Measurements from ENCODE around the gene TRAM2.

The TRAM2 gene

DNA sequence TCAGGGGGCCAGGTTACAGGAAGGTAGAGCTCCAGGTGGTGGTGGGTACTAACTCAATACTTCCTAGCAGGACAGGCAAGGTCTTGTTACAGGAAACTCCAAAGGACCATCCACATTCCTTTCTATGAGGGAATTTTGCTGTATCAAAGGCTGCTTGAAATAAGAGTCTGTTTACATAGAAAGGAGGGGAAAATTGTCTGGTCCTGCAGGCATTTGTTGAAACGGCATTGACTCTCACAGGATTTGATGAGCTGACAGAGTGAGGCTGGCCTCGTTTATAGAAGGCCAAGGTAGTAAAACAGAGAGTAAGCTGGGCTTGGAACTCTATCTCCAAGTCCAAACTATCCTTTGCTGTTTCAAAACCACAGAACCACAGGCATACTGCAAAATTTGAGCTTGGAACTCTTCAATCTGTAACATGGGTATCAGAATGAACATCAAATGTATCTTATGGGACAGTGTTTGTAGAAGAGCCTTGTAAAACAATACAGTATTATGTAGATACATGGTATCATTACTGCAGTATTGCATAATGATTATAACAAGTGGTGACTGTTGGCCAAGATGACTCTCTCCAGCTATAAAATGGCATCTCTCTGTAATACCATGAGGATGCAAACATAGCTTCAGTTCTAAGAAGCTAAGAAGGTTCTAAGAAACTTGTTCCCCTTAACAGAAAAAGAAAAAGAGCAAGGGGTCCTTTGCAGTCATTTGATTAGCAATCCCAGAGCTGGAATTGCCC lies 61.5 kb downstream of the TRAM2 start:
- TF ChIP-seq CEBPB (IDR thresholded peaks at IDR 0.05), result no peak

DNA sequence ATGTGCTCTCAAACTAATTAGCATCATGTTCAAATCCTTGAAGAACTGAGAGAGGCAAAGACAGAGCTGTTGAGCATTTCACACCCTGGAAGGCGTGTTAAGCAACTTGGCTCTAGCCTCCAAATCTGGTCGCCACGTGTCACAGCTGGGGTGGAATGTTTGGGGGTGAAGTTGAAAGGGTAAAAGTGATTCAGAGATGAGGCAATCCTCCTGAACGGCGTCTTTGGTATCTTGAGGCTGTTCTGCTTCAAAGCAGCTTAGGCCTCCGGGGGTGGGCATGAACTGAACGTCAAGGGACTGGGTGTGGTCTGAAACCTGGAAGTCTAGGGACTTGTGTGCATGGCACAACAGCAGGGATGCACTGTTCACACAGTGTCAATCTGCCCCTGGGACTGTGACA lies 62.3 kb downstream of the TRAM2 start:
- TF ChIP-seq ZBTB7A (IDR thresholded peaks at IDR 0.05; ENCODE audit: low read depth) (no peak), EGR1 (IDR thresholded peaks at IDR 0.05) (no peak), CEBPB (IDR thresholded peaks at IDR 0.05) (no peak), RAD21 (IDR thresholded peaks at IDR 0.05; ENCODE audit: low read depth) (no peak)

DNA sequence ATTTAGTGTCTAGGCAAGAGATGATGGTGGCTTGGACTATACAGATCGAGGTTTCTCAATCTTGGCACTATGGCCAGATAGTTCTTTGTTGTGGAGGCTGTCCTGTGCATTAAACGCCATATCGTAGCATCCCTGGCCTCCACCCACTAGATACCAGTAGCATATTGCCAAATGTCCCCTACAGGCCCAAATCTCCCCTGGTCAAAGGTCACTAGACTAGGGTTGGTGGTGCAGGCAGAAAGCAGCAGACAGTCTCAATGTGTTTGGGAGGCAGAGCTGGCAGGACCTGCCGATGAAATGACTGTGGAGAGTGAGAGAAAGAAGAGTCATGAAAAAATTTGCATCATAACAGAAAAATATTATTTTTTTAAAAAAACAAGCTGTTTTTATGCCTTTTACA lies 63.0 kb downstream of the TRAM2 start:
- TF ChIP-seq TEAD4 (IDR thresholded peaks at IDR 0.05) (no peak), EP300 (IDR thresholded peaks at IDR 0.05; ENCODE audit: borderline replicate concordance) (no peak), TCF12 (IDR thresholded peaks at IDR 0.05; ENCODE audit: low read depth) (no peak), CEBPB (IDR thresholded peaks at IDR 0.05) (no peak), RAD21 (IDR thresholded peaks at IDR 0.05; ENCODE audit: low read depth) (no peak), ZBTB7A (IDR thresholded peaks at IDR 0.05; ENCODE audit: low read depth) (no peak), TAF1 (IDR thresholded peaks at IDR 0.05; ENCODE audit: low read depth) (no peak), FOXM1 (IDR thresholded peaks at IDR 0.05; ENCODE audit: borderline replicate concordance, low read depth) (no peak), NFIC (IDR thresholded peaks at IDR 0.05) (no peak), CREB1 (IDR thresholded peaks at IDR 0.05; ENCODE audit: low read depth) (no peak)
- TF ChIP-seq, protein P1, sequence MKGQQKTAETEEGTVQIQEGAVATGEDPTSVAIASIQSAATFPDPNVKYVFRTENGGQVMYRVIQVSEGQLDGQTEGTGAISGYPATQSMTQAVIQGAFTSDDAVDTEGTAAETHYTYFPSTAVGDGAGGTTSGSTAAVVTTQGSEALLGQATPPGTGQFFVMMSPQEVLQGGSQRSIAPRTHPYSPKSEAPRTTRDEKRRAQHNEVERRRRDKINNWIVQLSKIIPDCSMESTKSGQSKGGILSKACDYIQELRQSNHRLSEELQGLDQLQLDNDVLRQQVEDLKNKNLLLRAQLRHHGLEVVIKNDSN (IDR thresholded peaks at IDR 0.05), result no peak
- TF ChIP-seq, protein P2, sequence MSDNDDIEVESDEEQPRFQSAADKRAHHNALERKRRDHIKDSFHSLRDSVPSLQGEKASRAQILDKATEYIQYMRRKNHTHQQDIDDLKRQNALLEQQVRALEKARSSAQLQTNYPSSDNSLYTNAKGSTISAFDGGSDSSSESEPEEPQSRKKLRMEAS (IDR thresholded peaks at IDR 0.05), result no peak

DNA sequence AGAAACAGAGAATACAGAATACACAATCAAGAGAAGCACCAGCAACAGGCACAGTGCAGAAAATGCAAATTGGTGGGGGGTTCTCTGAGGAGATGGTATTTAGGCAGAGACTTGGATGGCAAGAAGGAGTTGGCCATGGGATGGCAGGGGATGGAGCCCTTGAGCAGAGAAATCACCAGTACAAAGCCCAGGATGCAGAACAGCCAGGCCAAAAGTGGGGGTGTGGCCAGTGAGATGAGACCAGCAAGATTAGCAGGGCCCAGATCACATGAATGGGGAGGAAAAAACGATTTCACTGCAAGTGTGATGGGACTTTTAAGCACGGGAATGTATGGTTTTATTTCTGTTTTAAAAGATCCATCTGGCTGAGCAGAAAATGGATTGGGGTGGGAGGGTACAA lies 63.4 kb downstream of the TRAM2 start:
- TF ChIP-seq NFIC (IDR thresholded peaks at IDR 0.05), result no peak
- no peak for TF ChIP-seq TEAD4 (IDR thresholded peaks at IDR 0.05)
- no peak for TF ChIP-seq EGR1 (IDR thresholded peaks at IDR 0.05)
- no peak for TF ChIP-seq TCF12 (IDR thresholded peaks at IDR 0.05; ENCODE audit: low read depth)
- no peak for TF ChIP-seq EP300 (IDR thresholded peaks at IDR 0.05; ENCODE audit: borderline replicate concordance)
- no peak for TF ChIP-seq RAD21 (IDR thresholded peaks at IDR 0.05; ENCODE audit: low read depth)
- TF ChIP-seq CREB1 (IDR thresholded peaks at IDR 0.05; ENCODE audit: low read depth), result no peak
- TF ChIP-seq, protein P1 (IDR thresholded peaks at IDR 0.05), result no peak
- TF ChIP-seq, protein P2 (IDR thresholded peaks at IDR 0.05), result no peak
- TF ChIP-seq YY1 (IDR thresholded peaks at IDR 0.05; ENCODE audit: low read depth), result no peak

DNA sequence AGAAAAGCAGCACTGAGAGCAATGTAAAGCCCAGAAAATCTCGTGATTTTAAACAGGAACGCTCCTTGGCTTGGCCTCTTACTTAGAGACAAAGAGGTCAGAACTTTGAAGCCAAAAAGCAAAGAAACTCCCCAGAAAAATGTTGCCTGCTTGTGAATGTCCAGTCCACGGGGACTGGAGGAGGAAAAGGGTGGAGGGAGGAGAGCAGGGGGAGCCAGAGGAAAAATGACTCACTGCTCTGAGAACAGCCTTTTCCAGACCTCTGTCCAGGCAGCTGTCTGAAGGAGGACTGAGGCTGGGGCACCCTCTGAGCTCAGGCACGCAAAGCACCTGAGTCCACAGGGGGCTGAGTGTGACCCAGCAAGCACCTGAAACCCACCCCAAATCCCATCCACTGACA lies 64.7 kb downstream of the TRAM2 start:
- TF ChIP-seq FOXM1 (IDR thresholded peaks at IDR 0.05; ENCODE audit: borderline replicate concordance, low read depth) (no peak), CEBPB (IDR thresholded peaks at IDR 0.05) (no peak), TCF12 (IDR thresholded peaks at IDR 0.05; ENCODE audit: low read depth) (no peak), RAD21 (IDR thresholded peaks at IDR 0.05; ENCODE audit: low read depth) (no peak), EP300 (IDR thresholded peaks at IDR 0.05; ENCODE audit: borderline replicate concordance) (no peak), YY1 (IDR thresholded peaks at IDR 0.05; ENCODE audit: low read depth) (no peak), TAF1 (IDR thresholded peaks at IDR 0.05; ENCODE audit: low read depth) (no peak), ZBTB7A (IDR thresholded peaks at IDR 0.05; ENCODE audit: low read depth) (no peak), EGR1 (IDR thresholded peaks at IDR 0.05) (no peak), CREB1 (IDR thresholded peaks at IDR 0.05; ENCODE audit: low read depth) (no peak), NFIC (IDR thresholded peaks at IDR 0.05) (no peak)
- TF ChIP-seq, protein P2 (IDR thresholded peaks at IDR 0.05), result no peak
- TF ChIP-seq, protein P1 (IDR thresholded peaks at IDR 0.05), result no peak
- TF ChIP-seq, protein P3, sequence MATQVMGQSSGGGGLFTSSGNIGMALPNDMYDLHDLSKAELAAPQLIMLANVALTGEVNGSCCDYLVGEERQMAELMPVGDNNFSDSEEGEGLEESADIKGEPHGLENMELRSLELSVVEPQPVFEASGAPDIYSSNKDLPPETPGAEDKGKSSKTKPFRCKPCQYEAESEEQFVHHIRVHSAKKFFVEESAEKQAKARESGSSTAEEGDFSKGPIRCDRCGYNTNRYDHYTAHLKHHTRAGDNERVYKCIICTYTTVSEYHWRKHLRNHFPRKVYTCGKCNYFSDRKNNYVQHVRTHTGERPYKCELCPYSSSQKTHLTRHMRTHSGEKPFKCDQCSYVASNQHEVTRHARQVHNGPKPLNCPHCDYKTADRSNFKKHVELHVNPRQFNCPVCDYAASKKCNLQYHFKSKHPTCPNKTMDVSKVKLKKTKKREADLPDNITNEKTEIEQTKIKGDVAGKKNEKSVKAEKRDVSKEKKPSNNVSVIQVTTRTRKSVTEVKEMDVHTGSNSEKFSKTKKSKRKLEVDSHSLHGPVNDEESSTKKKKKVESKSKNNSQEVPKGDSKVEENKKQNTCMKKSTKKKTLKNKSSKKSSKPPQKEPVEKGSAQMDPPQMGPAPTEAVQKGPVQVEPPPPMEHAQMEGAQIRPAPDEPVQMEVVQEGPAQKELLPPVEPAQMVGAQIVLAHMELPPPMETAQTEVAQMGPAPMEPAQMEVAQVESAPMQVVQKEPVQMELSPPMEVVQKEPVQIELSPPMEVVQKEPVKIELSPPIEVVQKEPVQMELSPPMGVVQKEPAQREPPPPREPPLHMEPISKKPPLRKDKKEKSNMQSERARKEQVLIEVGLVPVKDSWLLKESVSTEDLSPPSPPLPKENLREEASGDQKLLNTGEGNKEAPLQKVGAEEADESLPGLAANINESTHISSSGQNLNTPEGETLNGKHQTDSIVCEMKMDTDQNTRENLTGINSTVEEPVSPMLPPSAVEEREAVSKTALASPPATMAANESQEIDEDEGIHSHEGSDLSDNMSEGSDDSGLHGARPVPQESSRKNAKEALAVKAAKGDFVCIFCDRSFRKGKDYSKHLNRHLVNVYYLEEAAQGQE (IDR thresholded peaks at IDR 0.05; ENCODE audit: low read depth), result no peak

DNA sequence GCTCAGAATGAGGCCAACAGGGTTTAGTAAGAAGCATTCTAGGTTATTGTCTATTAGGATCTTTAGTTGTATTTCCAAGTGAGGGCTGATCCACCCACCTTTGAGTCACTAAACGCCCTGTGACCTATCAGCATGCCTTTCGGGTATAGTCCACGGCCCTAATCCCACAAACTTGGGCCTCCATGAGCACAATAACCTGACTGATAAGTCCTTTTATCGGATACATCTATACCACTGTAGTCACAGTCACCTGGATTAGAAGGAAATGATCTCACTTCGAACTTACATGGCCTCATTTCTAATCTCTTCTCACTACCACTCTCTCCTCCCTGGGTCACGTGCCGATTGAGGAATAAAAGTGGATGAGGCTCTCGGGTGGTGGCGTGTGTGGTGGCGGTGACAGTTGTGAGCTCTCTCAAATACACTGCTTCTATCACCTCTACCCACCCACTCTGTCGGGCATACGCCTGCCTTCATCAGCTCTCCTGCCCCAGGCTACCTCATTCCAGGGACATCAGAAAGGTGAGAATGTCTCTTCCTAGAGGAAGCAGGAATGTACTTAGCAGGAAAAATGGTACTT lies 65.2 kb downstream of the TRAM2 start:
- TF ChIP-seq TEAD4 (IDR thresholded peaks at IDR 0.05) (no peak), CREB1 (IDR thresholded peaks at IDR 0.05; ENCODE audit: low read depth) (no peak), EP300 (IDR thresholded peaks at IDR 0.05; ENCODE audit: borderline replicate concordance) (no peak), EGR1 (IDR thresholded peaks at IDR 0.05) (no peak), NFIC (IDR thresholded peaks at IDR 0.05) (no peak), ZBTB7A (IDR thresholded peaks at IDR 0.05; ENCODE audit: low read depth) (no peak), CEBPB (IDR thresholded peaks at IDR 0.05) (no peak), TAF1 (IDR thresholded peaks at IDR 0.05; ENCODE audit: low read depth) (no peak)
- TF ChIP-seq, protein P3 (IDR thresholded peaks at IDR 0.05; ENCODE audit: low read depth), result no peak
- TF ChIP-seq, protein P1 (IDR thresholded peaks at IDR 0.05), result no peak
- TF ChIP-seq, protein P2 (IDR thresholded peaks at IDR 0.05), result no peak

Data from Ishikawa (cell line).